ENCODE results near the gene MYBPH.

MYBPH gene

DNA sequence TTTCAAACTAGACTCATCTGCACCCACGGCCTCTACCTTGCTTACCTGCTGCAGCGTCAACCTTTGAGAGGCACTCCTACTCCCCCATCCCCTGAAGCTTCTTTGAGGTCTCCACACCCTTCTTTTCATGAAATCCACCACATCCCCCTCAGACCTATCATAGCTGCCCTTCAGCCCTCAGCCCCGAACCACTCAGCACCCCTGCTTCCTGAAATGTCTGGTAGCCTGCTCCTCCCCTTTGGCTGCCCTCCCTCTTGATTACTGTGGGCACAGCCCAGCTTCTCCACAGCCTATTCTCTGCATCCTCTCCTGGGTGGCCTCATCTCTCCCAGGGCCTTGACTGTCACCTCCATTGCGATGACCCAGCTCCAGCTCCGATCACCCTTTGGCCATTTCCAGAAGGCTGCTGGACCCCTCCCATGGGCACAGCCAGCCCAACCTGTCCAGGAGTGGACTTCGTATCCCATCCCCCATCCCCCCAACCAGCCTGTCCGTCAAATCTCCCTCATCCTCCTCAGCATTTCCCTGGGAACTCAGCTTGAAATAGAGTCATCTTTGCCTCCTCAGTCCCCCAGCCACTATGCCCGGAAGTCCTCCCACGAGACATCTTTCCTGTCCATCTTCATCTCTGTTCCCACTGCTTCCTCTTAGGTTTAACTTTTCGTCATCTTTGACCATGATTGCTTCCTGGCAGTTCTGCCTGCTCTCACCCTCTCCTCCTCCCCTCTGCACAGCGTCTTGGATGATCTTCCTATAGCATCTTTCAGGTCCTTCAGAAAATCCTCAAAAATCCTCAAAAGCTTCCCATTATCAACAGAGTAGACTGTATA, 54.2 kb downstream of the MYBPH start:
- no peak for DNase-seq (ENCODE audit: low read depth)
- TF ChIP-seq, protein P1, sequence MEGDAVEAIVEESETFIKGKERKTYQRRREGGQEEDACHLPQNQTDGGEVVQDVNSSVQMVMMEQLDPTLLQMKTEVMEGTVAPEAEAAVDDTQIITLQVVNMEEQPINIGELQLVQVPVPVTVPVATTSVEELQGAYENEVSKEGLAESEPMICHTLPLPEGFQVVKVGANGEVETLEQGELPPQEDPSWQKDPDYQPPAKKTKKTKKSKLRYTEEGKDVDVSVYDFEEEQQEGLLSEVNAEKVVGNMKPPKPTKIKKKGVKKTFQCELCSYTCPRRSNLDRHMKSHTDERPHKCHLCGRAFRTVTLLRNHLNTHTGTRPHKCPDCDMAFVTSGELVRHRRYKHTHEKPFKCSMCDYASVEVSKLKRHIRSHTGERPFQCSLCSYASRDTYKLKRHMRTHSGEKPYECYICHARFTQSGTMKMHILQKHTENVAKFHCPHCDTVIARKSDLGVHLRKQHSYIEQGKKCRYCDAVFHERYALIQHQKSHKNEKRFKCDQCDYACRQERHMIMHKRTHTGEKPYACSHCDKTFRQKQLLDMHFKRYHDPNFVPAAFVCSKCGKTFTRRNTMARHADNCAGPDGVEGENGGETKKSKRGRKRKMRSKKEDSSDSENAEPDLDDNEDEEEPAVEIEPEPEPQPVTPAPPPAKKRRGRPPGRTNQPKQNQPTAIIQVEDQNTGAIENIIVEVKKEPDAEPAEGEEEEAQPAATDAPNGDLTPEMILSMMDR (IDR thresholded peaks at IDR 0.05; ENCODE audit: insufficient read depth, low read depth, low read length, missing control alignments), result no peak

GRCh38 chr1:203120325-203121153, 55.1 kb downstream of the MYBPH start:
- H3K4me3 ChIP-seq (ENCODE audit: low read length), result no peak overlapping the region
- no peak for DNase-seq (ENCODE audit: low read depth)
- TF ChIP-seq, protein P1 (IDR thresholded peaks at IDR 0.05; ENCODE audit: insufficient read depth, low read depth, low read length, missing control alignments), result no peak

More for the DNA sequence above, 54.2 kb downstream of the MYBPH start:
- H3K4me3 ChIP-seq (ENCODE audit: low read length), result no peak overlapping the region

Data from epithelial cell of esophagus (primary cell).